GM21367 (cell line): ENCODE measurements around the gene PAX7.

Experiments
- ATAC-seq: cut with Tn5 transposase; IDR thresholded peaks from one replicate; pipeline ENCODE4 v1.9.1; 2021; ENCODE audit not compliant: unreplicated experiment

Gene PAX7

DNA sequence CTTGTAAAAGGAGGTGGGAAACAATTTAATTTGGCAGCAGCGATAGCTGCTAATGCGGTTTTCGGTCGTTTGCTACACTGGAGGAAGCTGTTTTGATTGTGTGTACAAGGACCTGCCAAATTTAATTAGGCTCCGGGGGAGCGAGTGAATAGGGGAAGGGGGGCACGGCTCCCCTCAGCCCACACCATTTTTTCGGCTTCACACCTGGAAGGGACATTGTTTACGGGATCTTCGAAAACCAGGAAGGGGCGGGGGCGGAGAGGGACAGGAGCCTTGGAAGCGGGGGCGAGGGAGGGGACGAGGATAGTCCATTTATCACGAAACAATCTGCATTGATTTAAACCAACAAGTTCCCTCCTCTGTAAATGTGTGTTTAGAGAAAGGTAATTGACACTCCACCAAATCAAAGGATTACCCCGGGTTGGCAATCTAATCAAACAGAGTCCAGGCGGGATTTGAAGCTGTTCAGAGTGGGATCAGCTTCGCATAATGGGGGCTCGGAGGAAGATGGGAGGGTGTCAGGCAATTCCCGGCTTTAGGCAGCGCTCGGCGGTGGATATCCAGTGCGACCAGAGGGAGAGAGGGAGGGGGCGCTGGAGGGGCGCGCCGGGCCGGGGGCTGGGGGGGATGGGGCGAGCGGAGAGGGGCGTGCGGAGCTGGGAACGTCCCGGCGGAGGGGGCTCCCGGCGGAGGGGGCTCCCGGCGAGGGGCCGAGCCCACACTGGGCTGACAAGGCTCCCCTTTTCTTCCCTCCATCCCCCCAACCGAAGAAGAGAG is 9.8 kb downstream of the PAX7 start:
- ATAC-seq = no peak

DNA sequence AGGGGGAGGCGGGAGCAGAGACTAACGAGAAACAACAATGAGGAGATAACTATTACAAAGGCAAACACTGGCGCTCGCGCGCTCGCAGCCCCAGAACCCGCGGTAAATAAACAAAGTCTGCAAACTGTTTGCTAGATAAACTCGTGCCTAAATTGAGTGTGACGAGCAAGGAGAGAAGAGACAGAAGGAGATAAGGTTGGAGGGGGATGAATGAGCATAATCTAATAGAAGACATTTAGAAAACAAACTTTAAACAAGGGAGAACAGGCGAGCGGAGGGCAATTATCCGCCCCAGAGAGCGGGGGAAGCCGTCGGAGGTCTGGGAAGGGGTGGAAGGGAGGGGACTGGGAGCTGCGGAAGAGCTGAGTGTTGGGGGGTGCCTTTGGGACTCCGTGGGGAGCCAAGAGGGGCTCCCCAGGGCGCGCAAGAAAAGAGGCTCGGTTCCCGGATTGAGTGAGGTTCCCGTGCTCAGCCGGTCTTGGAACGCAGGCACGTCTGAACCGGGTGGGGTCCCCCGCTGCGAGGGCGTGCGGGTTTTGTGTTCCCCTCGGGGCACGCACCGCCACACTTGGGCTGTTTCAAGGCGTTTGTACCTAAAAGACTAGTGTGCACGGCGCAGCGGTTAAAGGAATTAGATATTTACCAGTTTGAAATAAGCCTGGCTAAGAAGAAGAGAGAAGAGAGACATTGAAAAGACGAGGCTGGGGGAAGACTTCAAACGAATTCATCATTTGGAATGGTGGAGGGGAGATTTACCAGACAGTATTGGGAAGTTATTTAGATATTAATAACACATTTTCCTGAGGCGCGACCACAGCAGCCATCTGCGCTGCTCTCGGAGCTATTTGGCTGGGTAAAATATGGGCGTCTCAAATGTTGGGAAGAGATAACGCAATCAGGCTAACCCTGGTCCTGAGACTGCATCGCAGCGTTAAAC is 10.6 kb downstream of the PAX7 start:
- ATAC-seq = no peak

DNA sequence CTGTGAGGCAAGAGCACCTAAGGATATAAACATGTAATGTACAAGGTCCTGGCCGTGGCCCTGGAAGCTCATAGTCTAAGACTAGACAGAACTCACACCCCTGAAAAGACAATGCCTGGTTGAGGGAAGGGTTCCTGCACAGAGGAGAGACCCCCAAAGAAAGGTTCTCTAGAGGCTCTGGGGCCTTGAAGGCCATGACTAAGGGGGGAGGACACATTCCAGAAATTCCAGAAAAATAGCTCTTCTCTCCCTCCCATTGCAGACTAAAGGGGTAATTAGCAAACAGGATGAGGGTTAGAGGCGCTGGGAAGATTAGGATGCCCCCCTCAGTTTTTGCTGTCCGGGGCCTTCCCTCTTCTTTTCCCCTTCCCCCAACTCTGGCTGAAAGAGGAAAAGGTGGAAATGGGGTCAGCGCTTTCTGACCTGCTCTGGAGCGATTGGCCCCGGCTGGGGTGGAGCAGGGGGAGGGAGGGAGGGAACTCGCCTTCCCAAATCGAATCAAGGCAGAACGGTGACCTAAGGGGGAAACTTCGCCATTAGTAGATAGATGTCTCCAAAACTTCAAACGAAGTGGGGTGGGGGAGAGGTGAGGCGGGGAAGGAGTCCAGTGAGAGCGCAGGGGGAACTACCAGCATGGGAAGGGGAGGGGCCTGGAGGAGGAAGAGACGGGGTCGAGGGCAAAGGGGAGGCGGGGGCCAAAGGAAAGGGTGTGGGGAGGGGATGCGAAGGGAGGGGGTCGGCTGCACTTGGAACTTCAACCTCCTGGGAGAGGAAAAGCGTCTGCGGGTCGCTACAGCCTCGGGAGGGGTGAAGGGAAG is 11.8 kb downstream of the PAX7 start:
- ATAC-seq = no peak

DNA sequence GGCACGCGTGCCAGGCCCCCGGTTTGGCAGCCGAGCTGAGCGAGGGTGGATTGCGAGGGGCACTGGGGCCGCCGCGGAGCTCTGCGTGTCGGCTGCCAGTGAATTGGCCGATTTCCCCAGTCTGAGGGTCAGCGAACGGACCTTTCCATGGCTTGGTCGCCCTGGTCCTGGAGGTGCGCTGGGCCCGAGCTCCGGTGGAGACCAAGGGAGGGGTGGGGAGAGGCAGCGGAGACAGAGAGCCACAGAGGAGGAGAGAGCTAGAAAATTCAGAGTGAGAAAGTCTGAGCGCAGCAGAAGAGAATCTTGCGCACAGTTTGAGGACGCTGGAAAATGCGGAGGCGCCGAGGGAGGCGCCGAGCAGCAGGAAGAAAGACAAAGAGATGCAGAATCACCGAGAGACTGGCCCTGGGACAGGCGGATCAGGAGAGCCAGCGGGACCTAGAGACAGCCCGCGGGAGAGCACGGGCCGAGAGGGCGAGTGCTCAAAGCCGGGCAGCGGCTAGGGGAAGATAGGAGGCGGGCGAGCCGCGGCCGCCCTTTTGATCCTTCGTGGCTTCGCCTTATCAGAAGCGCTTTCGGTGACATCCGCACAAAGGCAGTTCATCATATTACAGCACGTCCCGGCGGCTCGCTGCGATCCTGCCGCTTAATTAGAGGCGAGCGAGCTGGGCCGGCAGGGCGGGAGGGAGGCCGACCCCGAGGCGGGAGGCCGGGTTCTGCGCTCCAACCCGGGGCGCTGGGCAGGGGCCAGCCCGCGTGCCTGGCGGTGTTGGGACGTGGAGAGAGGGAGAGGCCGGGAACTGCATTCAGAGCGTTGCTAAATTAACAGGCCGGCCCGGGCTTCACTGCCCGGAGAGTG is 12.7 kb downstream of the PAX7 start:
- ATAC-seq = no peak

DNA sequence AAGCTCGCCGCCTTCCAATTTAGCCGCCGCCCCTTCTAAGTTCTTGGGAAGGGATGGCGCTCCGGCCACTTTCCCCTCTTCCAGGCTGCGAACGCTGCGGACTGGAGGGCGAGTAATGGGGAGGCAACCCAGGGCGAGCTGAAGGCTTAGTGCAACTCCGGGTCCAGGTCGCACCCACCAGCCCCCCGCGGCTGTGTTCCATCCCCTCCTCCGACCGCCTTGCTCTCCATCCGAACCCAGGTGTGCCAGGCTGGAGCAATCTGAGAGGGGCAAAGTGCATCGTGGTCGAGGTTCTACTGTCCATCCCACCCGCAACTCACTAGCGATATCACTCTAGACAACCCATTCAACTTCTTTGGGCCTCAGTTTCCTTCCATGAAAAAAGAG is 13.4 kb downstream of the PAX7 start:
- no peak for ATAC-seq

DNA sequence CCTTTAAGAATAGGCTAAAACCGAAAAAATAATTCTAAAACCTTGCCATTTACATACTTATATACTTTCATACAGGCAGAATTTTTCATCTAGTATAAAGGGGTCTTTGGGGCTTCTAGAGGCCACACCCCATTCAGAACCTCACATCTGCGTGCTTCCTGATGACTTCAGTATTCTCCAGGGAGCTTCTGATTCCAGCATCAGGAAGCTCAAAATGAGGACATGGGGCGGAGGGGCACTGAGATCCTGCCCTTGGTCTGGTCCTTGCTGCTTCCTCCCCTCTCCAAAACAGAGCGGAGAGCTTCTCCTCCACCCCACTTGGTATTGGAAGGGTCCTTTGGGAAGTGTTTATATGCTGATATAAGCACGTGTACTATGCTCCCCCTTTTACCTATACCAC is 13.8 kb downstream of the PAX7 start:
- ATAC-seq = no peak

DNA sequence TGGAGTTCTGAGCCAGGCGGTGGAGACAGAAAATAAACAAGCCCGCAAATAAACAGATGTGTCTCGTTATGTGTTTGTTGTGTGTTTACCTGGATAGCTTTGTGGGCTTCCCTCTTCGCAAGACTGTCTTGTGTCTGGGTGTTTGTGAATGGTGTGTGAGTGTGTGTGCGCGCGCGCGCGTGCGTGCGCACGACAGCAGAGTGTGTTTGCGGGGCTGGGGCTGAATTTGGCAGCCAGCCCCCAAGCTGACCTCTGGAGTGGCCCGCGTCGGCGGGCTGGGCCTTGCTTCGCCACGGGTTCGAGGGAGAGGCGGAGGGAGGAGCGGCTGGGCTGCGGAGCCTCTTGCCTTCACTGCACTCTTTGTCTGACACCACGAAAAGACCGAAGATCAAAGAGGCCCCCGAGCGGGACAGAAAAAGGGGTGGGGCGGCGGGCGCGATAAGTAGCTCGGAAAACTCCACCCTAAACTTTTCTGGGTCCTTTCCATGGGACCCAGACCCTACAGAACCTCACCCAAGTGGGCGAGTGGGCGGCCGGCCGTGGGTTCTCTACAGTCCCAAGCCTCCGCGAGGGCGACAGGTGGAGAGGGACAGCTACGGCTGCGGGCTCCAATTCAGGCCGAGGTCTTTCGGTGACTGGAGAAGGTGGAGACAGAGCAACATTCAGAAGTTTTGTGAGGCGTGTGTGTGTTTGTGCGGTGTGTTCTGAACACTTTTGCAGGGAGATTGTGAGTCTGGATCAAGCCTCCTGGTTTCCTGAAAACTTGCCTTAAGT is 14.5 kb downstream of the PAX7 start:
- ATAC-seq = no peak

DNA sequence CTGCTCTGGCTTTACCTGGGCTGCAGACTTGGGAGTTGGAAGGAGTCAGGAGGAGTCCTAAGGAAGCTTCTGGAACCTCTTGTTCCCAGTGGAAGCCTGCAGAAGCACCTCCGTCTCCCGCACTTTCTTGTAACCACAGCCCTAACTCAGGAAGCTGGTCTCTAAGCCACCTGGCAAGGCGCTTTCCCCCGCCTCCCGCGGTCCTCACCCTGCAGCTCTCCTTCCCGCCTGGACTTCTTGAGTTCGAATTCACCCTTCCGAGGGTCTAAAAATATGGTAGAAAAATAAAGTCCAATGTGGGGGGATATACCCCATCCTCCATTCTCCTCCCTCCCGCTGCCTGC is 15.1 kb downstream of the PAX7 start:
- no peak for ATAC-seq

DNA sequence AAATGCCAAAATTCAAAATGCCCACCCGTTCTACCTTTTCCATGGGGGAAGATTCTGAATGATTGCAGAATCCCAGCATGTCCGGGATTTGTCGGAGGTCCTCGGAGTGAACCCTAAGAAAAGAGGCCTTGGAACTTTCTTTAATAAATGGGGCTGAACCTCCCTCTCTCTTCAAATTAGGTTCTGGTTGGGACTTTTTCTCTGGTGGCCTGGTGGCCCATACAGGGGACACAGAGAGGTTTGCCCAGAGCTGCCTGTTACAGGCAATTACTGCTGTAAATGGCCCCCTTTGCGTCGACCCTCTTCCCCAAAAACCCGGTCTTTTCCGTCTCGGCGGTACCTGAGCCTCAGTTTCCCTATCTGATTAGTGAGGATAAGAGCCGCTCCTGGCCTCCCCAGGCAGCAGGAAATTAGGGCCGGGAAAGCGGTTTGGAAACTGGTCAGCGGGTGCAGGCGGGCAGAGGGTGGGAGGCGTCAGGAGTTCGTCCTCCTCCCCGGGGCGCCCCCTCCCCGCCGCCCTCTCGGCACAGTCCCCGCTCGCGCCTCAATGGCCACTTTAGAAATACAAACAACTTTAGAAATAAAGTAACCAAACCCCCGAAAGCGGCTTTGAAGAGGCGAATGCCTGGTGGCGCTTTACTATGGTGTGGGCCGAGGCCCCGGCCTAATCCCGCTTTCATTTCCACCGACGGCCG is 15.6 kb downstream of the PAX7 start:
- no peak for ATAC-seq

DNA sequence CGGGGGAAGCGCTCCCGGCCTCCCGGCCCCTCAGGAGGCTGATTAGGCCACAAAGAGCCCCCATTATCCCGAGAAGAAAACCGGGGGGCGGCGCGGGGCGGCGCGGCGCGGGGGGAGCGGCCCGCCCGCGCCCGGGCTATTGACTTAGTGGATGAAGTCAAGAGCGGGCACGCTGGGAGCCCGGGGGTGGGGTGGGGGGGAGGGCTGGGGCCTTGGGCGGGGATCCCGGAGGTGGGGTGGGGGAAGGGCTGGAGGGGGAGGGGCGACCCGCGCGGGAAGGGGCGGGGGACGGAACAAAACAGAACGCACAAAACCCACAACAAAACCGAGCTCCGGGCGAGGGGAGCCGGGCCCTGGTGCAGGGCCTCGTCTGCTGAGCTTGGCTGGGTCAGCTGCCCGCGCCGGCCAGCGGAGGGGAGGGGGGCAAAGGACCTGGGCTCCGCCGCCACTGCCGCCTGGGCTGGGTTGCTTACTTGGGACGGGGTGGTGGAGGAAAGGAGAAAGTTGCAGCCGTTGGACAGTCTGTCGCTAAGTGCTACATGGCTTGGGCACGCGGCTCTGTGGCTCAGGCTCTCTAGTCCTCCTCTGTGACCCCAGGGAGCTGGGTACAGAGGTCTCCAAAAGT is 16.3 kb downstream of the PAX7 start:
- no peak for ATAC-seq

DNA sequence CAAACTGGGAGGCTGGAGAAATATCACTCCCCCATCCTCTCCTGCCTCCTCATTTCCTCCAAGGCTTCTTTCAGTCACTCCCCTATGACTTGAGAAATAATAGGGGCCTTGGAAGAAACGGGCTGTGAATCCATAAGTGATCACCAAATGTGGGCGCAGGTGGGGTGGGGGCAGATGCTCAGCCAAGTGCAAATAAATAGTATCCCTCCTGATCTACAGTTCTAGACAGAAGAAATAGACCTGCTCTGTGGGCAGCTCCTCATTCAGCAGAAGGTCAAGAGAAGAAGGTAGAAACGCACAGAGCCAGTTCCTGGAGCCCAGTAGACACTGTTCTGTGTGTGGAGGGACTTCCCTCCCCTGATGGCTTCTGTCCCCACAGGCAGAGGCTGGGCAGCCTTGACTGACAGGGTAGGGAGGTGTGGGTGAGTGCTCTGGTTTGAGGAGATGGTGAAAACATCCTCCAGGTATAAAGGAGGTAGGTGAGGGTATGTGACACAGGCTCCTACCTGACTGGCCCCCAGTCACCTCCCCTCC is 17.1 kb downstream of the PAX7 start:
- ATAC-seq = no peak

DNA sequence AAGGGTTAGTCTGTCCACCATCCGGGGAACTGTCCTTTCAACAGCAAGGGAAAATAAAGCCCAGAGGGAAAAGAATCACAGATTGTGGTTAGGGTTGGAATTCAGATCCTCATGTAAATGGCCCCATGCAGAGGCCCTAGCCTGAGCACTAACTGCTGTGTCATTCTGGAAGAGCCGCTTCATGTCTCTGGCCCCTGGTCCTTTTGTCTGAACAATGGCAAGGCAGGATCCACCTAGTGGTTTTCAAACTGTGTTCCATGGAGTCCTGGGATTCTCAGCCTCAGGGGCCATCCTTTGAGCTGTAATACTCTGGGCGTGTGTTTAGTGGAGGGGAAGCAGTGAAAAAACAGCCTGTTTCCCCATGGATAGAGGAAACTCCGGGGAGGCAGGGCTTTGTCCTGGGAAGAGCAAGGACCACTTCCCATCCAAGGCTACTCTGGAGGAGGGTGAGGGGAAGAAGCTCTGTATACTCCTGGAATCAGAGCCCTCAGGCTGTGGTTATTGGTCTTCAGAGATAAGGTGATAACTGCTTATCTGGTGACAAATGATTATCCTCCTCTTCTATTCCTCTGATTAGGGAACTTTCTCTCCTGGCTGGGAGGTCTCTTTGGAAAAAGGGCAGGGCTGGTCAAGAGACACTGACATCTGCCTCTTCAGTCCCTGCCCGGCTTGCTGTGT is 19.2 kb downstream of the PAX7 start:
- no peak for ATAC-seq

DNA sequence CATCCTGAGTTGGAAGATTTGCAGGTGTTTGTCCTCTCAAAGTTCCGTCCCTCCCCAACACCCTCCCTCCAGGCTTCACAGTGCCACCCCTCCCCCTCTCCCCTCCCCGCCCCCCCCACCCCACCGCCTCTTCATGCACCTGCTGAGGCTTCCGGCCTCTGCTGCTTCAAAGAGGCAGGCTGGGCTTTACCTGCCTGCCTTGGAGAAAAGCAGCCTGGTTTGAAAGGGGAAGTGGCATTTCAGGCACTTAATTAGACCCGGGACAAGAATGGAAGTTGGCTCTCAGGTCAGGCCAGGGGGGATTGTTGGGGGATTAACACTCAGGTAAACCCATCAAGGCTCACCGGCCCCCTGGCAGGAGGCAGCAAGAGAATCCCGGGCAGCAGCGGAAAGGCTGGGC is 21.1 kb downstream of the PAX7 start:
- ATAC-seq = no peak

DNA sequence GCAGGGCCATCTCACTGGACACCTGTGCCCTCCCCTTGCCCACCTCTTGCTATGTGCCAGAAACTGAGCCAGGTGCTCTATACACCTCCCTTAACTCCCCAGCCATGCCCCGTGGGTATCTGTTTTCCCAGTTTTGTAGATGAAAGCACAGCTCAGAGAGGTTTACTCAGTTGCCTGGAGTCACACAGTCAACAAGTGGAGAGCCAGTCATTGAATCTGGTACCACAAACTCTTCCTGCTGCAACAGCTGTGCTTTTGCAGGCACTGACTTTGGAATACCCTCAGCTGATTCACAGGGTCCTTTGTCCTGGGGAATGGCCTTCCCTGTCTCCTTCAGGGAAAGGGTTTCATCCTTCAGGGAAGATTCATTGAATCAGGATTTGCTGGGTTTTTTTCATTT is 22.1 kb downstream of the PAX7 start:
- ATAC-seq = no peak

DNA sequence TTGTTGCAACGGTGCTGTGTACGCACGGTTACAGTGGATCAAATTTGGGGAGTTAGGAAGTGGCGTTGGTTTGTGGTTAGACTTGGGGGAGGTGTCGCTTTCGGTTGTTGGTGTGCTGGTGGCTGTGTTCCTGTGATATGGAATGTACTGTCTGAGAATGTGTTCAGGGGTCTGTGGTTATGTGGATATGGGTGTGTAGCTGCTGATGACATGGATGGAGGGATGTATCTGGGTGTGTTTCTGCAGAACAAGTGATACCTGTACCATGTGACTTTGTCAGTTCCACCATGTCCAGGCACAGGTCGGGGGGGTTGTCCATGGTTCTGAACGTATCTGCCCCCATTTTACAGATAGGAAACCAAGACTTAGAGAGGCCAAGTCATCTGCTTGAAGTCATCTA is 22.7 kb downstream of the PAX7 start:
- no peak for ATAC-seq

DNA sequence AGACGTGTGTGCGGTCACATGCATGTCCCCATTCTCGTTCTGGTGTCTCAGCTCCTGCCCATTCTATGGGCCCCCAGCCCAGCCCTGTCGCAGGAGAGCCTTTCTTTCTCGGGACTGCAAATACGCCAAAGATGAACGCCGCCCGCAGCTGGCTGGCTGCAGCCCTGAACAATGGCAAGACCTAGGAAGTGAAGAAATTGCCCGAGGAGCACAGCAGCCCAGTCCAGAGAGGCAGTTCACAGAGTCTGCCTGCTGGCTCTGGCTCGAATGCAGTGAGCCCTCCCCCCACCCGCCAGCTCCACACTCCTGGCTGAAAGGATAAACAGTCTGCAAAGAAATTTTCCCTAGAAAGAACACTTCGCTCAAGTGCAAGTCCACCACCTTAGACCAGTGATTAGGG is 23.3 kb downstream of the PAX7 start:
- no peak for ATAC-seq

DNA sequence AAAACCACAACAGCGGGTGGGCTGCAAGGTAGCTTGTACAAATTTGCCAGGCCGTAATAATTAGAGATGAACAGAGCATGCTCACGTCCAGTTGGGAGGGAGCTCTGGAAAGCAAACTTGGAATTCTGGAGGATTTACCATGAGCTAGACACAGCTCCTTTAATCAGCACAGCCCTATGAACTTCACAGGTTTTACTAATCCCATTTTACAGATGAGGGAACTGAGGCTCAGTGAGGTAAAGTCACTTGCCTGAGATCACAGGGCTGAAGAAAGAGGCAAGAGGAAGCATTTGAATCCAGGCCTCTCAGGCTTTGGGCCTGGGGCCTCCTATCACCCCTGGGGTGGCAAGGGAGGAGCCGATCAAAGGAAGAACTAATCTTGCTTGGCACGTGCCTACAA is 24.0 kb downstream of the PAX7 start:
- no peak for ATAC-seq
